Measurements from ENCODE around the gene DNAJB13.
"Not testable (repeated sequence)": the region's sequence is repeated elsewhere in the genome, so short reads cannot be mapped to it uniquely, and the experiment has no call there.

The DNAJB13 gene

GRCh38 chr11:73976451-73977151 is 25.8 kb downstream of the DNAJB13 start:
- DNase-seq (ENCODE audit: low spot score), result no peak
- FAIRE-seq, result no peak

DNA sequence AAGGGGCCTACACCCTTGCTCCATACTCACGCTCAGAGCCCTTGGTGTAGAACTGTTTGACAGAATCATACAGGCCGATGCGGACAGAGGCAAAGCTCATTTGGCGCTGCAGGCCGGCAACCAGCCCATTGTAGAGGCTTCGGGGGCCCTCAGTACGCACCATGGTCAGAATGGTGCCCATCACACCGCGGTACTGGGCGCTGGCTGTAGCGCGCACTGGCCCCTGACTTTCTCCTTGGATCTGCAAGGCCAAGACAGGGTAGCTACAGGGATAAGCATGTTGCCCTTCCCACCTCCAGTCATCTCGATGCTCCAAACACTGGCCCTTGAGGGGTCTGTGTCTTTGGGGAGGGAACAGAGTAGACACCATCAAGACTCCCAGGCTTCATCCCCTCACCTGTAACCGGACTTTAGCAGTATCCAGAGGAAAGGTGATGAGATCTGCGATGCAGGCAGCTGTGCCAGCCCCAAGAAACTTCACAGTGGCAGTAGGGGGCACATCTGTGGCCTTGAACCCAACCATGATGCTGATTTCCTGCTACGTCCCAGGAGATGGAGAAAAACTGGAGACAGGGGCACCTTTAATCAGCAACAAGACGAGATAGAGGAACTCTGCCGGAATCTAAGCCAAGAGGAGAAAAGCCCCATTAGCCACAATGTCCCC is 27.2 kb downstream of the DNAJB13 start:
- FAIRE-seq (no peak), DNase-seq (ENCODE audit: low spot score) (no peak)

- FAIRE-seq, result no peak
These were observed 27.8 kb downstream of the DNAJB13 start for GRCh38 chr11:73978576-73979086.

DNA sequence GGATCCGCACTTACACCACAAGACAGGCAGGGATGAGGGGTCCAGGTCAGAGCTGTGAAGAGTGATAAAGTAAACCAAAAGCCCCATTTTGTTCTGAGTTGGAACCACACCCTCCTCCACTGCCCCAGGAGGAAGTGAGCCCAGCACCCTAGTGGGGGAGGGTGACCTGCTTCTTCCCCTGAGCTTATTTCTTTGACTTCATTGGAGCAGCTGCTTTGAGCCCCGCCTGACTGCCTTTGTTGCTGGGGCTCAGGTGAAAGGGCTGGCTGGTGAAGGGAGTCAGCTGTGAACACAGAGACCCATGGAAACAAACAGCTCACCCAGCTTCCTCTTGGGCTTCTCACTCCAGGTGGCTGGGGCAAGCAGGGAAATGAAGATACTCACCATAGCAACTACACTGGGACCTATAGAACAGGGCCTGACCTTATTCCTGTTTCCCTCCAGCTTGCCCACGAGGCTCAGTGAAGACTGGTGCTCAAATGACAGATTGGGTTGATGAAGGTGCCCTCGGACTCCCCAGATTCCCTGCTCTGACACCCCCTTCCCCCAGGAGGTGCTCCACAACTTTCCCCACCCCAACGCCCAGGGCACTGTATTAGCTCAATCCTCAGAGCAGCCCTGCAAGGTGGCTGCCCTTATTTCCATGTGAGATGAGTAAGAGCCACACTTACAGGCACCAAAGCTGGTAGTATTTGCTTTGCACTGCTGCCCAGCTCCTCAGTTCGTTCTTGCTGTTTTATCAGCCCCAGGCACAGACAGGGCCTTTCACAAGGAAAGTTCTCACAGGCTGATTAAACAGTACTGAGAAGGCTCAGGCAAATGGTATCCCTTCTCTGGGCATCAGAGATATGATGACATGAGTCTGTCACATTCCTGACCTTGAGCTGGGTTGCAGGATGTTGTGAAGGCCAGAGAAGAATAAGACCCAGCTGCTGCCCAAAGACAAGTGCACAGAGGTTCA is 29.5 kb downstream of the DNAJB13 start:
- no peak for DNase-seq (ENCODE audit: low spot score)
- no peak for FAIRE-seq

More at GRCh38 chr11:73978576-73979086, 27.8 kb downstream of the DNAJB13 start:
- no peak for DNase-seq (ENCODE audit: low spot score)

DNA sequence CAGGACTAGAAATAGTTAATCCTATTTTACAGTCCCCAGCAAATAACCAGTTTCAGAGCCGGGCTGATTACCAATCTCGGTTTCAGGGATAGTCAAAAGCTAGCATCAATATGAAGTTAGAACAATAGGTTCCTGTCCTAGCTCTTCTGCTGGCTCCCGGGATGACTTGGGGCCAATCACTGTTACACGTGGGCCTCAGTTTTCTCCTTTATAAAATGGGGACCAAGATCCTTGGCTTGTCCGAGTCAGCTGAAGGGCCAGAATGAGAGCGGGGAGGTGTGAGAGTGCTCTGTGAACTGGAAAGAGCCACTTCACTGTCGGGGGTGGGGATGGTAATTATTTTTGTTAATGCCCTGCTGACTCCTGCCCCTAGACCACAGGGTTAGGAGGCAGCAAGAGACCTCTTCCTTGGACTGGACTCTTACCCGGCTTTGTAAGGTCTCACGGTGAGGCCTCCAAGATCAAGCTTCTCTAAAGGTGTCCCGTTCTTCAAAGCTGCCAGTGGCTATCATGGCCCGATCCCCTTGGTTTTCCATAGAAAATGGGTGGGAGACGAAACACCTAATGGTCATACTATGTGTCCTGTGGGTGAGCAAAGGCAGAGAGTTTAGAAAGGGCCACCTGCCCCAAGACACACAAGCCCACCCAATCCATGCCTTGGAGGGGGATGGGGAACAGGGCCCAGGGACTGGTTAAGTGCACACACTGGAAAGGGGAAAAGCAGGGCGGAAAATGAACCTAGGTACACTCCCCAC is 30.4 kb downstream of the DNAJB13 start:
- no peak for FAIRE-seq
- DNase-seq (ENCODE audit: low spot score), result no peak

DNA sequence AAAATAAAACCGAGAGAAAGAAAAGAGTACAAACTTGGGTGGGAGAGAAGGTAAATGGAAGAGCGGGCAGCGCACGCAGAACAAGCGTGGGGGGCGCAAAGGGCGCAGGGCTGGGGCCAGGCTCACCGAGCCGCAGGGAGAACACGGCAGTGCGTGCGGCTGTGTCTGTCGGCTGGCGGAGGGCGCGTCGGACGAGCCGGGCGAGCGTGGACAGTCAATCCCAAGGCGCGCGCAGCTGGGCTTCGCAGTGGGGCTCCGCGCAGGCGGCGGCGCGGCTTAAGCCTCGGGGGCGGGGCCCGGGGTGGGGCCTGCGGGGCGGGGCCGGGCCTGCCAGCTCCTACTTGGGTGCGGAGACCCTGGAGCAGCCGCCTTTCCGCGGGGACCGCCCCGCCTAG is 31.8 kb downstream of the DNAJB13 start, which contains the start of gene UCP2:
UCP2 (minus strand) TSS at position 249 of the 395 bp plus-strand sequence. CDS start 4,465 bp downstream, outside the sequence.
- DNase-seq (ENCODE audit: low spot score) (peak; percentile 94), FAIRE-seq (no peak)

GRCh38 chr11:73982990-73983740 is 32.3 kb downstream of the DNAJB13 start:
- DNase-seq (ENCODE audit: low spot score) (peak; percentile 99), FAIRE-seq (peak; percentile 63)

DNA sequence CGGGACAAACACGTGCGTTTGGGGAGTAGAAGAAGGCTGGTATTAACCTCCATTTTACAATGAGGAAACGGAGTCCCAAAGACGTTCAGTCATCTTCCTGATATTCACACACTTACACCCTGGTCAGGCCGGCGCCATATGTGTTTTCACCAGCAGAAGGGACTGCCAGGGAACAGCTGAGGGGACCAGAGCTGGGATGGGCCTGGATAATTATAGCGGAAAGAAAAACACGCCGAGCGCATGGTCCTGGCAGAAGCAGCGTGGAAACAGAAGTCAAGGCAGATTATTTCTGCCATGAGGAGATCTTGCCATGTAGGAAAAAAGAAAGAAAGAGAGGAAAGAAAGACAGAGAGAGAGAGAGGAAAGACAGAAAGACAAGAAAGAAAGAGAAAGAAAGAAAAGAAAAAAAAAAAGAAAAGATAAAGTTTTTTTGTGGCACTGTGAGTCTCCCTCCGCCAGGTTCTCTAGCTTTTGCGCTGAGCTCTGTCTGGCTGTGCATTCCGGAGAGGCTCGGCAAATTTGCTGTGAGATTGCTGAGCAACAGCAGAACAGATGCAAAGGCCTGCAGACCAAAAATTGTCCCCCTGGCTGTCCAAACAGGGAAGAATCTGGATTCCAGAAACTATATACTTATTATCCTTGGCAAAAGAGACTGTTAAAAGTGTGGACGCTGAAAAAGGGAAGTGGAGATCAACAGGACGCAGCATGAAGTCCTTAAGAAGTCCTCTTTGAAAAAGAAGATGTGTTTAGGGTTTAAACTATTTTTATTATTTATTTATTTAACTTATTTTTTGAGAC is 33.1 kb downstream of the DNAJB13 start:
- FAIRE-seq, result no peak

DNA sequence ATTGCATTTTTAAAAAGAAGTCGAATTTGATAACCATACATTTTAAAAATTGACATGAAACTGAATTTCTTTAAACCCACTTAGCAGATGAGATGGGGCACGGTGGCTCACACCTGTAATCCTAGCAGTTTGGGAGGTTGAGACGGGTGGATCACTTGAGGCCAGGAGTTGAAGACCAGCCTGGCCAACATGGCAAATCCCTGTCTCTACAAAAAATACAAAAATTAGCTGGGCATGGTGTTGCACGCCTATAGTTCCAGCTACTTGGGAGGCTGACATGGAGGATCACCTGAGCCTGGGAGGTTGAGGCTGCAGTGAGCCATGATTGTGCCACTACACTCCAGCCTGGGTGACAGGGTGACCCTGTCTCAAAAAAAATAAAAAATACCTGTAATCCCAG is 34.8 kb downstream of the DNAJB13 start:
- not testable (repeated sequence) for DNase-seq (ENCODE audit: low spot score); FAIRE-seq

More for the DNA sequence above, 33.1 kb downstream of the DNAJB13 start:
- DNase-seq (ENCODE audit: low spot score), result no peak

- DNase-seq (ENCODE audit: low spot score) (no peak), FAIRE-seq (no peak)
These were observed 37.4 kb downstream of the DNAJB13 start for GRCh38 chr11:73988227-73988626.

- FAIRE-seq (no peak), DNase-seq (ENCODE audit: low spot score) (no peak)
These were observed 38.3 kb downstream of the DNAJB13 start for GRCh38 chr11:73989156-73989555.

GRCh38 chr11:73990730-73991129 is 39.9 kb downstream of the DNAJB13 start:
- no peak for DNase-seq (ENCODE audit: low spot score)
- no peak for FAIRE-seq

GRCh38 chr11:73991471-73992006 is 40.7 kb downstream of the DNAJB13 start:
- DNase-seq (ENCODE audit: low spot score), result no peak
- FAIRE-seq, result no peak

DNA sequence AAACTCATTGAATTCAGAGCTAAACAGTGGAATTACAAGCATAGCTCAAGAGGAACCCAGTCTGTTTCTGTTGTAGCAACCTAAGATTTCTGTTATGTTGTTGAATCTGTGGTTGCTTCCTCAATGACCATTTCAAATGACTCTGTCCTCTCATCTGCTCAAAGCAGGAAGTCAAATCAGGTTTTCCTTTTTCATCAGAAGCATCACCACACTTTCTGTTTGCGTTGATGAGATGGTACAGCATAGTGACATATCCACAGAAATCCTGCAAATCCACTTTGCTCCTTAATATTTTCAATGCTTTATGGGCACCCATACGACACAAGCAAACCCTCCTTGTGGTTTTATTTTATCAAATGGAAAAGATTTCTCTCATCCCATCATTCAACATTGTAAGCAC is 44.4 kb downstream of the DNAJB13 start:
- DNase-seq (ENCODE audit: low spot score), result no peak

GRCh38 chr11:73995731-73996130 is 44.9 kb downstream of the DNAJB13 start:
- FAIRE-seq, result no peak
- no peak for DNase-seq (ENCODE audit: low spot score)

More for the DNA sequence above, 44.4 kb downstream of the DNAJB13 start:
- no peak for FAIRE-seq

DNA sequence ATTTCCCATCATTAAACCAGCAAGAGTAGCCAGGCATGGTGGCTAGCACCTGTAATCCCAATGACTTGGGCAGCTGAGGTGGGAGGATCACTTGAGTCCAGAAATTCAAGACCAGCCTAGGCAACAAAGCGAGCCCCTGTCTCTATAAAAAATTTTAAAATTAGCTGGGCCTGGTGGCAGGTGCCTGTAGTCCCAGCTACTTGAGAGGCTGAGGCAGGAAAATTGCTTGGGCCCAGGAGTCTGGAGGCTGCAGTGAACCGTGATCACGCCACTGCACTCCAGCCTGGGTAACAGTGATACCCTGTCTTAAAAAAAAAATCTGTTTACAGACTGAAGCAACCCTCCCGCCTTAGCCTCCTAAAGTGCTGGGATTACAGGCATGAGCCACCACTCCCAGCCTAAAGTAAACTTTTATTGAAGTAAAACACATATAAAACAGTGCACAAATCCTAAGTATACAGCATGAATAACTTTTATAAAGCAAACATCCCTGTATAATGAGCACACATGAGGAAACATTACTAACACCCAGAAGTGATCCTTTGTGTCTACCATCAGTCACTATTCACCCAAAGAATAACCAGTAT is 45.4 kb downstream of the DNAJB13 start:
- DNase-seq (ENCODE audit: low spot score) (no peak), FAIRE-seq (no peak)

- FAIRE-seq (no peak), DNase-seq (ENCODE audit: low spot score) (no peak)
These were observed 46.4 kb downstream of the DNAJB13 start for GRCh38 chr11:73997120-73997770.

All from urothelium cell line (cell line).